Measurements from ENCODE around the gene CYCS. TPM values are rescaled to one million over a fixed set of nuclear protein-coding genes. Genes with fewer than 3 reads are reported as not detected.
A peak's percentile ranks its signal among the peaks of the same experiment; 100 is the strongest.
"Not testable (repeated sequence)": the region's sequence is repeated elsewhere in the genome, so short reads cannot be mapped to it uniquely, and the experiment has no call there.

CYCS gene
- total RNA-seq, 8 experiments from 2014 or later: 89.8 to 262 (median 149) TPM

GRCh38 chr7:25084821-25085220 is 40.2 kb downstream of the CYCS start:
- WGBS, 10 experiments: 79 to 100% (median 97%) methylated on average over 1 to 2 of the region's 2 CpGs; no CpG with 5 or more reads in 1 of the 10 experiments
- H3K4me1 ChIP-seq (replicated peaks in 1 of 2): no peaks in the 10 kb centered on the region
- no peak overlapping the region for H3K27ac ChIP-seq
- H3K4me3 ChIP-seq: no peak overlapping the region
- in situ Hi-C loops (cut with MboI; ENCODE audit: low pct_unique_long_range_greater_than_20kb in 2 of 9, low sequenced_read_pairs in 9 of 9, unreplicated experiment in 9 of 9): loop anchor here (10.0 to 25.0 kb wide), 5 partner anchors 98 to 1523 kb away; partner anchors contain the start of gene OSBPL3 (in 1 of the 9)
- no peak for ATAC-seq (replicated peaks in 6 of 8)

GRCh38 chr7:25083201-25083600 is 41.9 kb downstream of the CYCS start:
- WGBS, 10 experiments: 61 to 100% (median 75%) methylated on average over 1 to 4 of the region's 4 CpGs
- in situ Hi-C loops (cut with MboI; ENCODE audit: low pct_unique_long_range_greater_than_20kb in 2 of 9, low sequenced_read_pairs in 9 of 9, unreplicated experiment in 9 of 9): loop anchor here (10.0 to 25.0 kb wide), 5 partner anchors 96 to 1521 kb away; partner anchors contain the start of gene OSBPL3 (in 1 of the 9)
- no peak for ATAC-seq (replicated peaks in 6 of 8)

GRCh38 chr7:25082041-25082440 is 43.0 kb downstream of the CYCS start:
- WGBS, 10 experiments: 77 to 100% (median 90%) methylated on average over 2 to 4 of the region's 4 CpGs; no CpG with 5 or more reads in 3 of the 10 experiments
- not testable (repeated sequence) for H3K27ac ChIP-seq; ATAC-seq (replicated peaks in 6 of 8); H3K4me3 ChIP-seq; H3K4me1 ChIP-seq (replicated peaks in 1 of 2)
- in situ Hi-C loops (cut with MboI; ENCODE audit: low pct_unique_long_range_greater_than_20kb in 2 of 9, low sequenced_read_pairs in 9 of 9, unreplicated experiment in 9 of 9): loop anchor here (10.0 to 25.0 kb wide), 5 partner anchors 95 to 1520 kb away; partner anchors contain the start of gene OSBPL3 (in 1 of the 9)

More at GRCh38 chr7:25083201-25083600, 41.9 kb downstream of the CYCS start:
- Histone ChIP-seq H3K4me1 (replicated peaks in 1 of 2) (no peaks in the 10 kb centered on the region), H3K27ac (no peak overlapping the region), H3K4me3 (no peak overlapping the region)

DNA sequence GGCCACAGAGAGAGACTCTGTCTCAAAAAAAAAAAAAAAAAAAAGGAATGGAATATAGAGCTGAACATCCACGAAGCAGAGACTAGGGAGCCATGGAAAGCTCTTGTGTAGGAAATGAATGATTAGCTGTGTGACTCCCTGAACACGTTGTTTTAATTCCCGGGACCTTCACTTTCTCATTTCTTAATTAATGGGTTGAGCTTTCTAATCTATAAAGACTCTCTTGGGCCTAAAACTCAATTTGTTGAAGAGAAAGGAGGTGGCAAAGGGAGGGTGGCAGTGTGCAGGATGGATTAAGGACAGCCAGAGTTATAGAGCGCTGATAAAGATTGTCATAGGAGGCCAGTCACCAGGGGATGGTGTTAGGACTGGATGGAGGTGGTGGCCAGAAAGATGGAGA is 48.0 kb downstream of the CYCS start:
- Histone ChIP-seq H3K4me3 (no peak overlapping the region), H3K27ac (no peak overlapping the region), H3K4me1 (replicated peaks in 1 of 2) (no peaks in the 10 kb centered on the region)
- no peak for ATAC-seq (replicated peaks in 6 of 8)
- 67 to 100% (median 85%) methylated on average over 1 to 4 of the region's 4 CpGs; no CpG with 5 or more reads in 1 of the 10 experiments for WGBS, 10 experiments
- in situ Hi-C loops (cut with MboI; ENCODE audit: low pct_unique_long_range_greater_than_20kb in 2 of 9, low sequenced_read_pairs in 9 of 9, unreplicated experiment in 9 of 9): loop anchor here in 8 of 9 experiments (25.0 kb wide), 4 partner anchors 90 to 1515 kb away; partner anchors contain the start of gene OSBPL3 (in 1 of the 8)

DNA sequence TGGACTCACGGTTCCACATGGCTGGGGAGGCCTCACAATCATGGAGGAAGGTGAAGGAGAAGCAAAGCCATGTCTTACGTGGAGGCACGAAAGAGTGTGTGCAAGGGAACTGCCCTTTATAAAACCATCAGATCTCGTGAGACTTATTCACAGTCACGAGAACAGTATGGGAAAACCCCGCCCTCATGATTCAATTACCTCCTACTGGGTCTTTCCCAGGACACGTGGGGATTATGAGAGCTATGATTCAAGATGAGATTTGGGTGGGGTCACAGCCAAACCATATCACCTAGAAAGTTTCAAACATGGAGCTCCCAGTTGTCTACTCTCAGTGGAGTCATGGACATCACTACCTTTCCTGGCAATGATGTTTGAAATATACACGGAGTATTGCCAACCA is 49.6 kb downstream of the CYCS start:
- H3K27ac ChIP-seq: no peak overlapping the region
- 67 to 100% (median 83%) methylated on average over 1 to 6 of the region's 8 CpGs; no CpG with 5 or more reads in 2 of the 10 experiments for WGBS, 10 experiments
- no peak overlapping the region for H3K4me3 ChIP-seq
- in situ Hi-C loops (cut with MboI; ENCODE audit: low pct_unique_long_range_greater_than_20kb in 2 of 9, low sequenced_read_pairs in 9 of 9, unreplicated experiment in 9 of 9): loop anchor here in 8 of 9 experiments (25.0 kb wide), 4 partner anchors 88 to 1513 kb away; partner anchors contain the start of gene OSBPL3 (in 1 of the 8)
- peak in 1 of 8 experiments; percentile 31 for ATAC-seq (replicated peaks in 6 of 8)
- no peaks in the 10 kb centered on the region for H3K4me1 ChIP-seq (replicated peaks in 1 of 2)

DNA sequence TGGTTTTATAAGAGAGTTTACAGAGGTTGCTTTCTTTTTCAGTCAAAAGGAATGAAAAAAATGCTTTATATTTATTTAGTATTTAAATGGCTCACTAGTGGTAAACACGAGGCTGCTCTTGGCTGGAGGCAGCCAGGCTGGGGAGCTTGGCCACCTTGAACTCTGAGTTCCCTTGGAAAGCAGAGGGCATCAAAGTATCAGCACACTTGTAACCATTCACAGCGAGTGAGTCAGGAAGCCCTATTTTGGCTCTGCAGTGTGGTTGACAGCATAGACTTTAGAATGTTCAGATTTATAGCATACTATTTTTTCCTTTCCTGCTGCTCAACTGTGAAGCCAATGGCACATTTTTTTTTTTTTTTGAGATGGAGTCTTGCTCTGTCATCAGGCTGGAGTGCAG is 51.6 kb downstream of the CYCS start:
- ATAC-seq (replicated peaks in 6 of 8): peak in 5 of 8 experiments; percentile 26 to 55 (median 50)
- no peak overlapping the region for H3K27ac ChIP-seq
- H3K4me1 ChIP-seq (replicated peaks in 1 of 2): peaks cover 0 to 2% of the 10 kb centered on the region in 2 donors
- no peak overlapping the region for H3K4me3 ChIP-seq
- in situ Hi-C loops (cut with MboI; ENCODE audit: low pct_unique_long_range_greater_than_20kb in 2 of 9, low sequenced_read_pairs in 9 of 9, unreplicated experiment in 9 of 9): no loop called here
- 0 to 80% (median 43%) methylated on average over 1 to 2 of the region's 2 CpGs; no CpG with 5 or more reads in 2 of the 10 experiments for WGBS, 10 experiments

Other genes starting within 250 kb of the CYCS start
- 100 to 1,000 TPM in 2 of 8 experiments, 10 to 100 TPM in 1, 1 to 10 TPM in 5; 1.8 to 139 (median 7.5) TPM for gene OSBPL3, start 145.1 kb downstream of the CYCS start, total RNA-seq
- gene NPVF, start 103.2 kb upstream of the CYCS start, total RNA-seq: under 1 TPM in 1 of 8 experiments, not detected in 7; 0.21 TPM